Type B pancreatic cell (in vitro differentiated cells): ENCODE data around the gene RGS17. TPM values are rescaled to one million over a fixed set of nuclear protein-coding genes. Genes with fewer than 3 reads are reported as not detected.

Experiments used
- DNase-seq: peaks from one replicate; pipeline ENCODE4 v3.0.0; 2021; ENCODE audit warnings: mixed read lengths; ENCODE audit not compliant: unreplicated experiment; ENCODE audit errors: extremely low spot score
- H3K27ac Mint-ChIP-seq: 2 replicates; pipeline ENCODE4 v1.8.0; 2021; ENCODE audit warnings: mild to moderate bottlenecking, mixed read lengths
- H3K27me3 Mint-ChIP-seq: 2 replicates; pipeline ENCODE4 v1.8.0; 2021; ENCODE audit warnings: mixed read lengths
- H3K36me3 Mint-ChIP-seq: 2 replicates; pipeline ENCODE4 v1.8.0; 2021; ENCODE audit warnings: mixed read lengths
- H3K4me1 Mint-ChIP-seq: one replicate; pipeline ENCODE4 v1.8.0; 2021; ENCODE audit warnings: mixed read lengths; ENCODE audit not compliant: unreplicated experiment
- H3K4me3 Mint-ChIP-seq: 2 replicates; pipeline ENCODE4 v1.8.0; 2021; ENCODE audit warnings: mild to moderate bottlenecking, mixed read lengths
- H3K9me3 Mint-ChIP-seq: 2 replicates; pipeline ENCODE4 v1.8.0; 2021; ENCODE audit warnings: mixed read lengths
- total RNA-seq: library from RNA; stranded (reverse); gene quantifications from 2 replicates; pipeline ENCODE4 v1.2.1, GENCODE V29; 2021; ENCODE audit warnings: low replicate concordance
- TF ChIP-seq, protein P1 (sequence below): fragments of 200-600 bp; sonication (generic); conservative IDR thresholded peaks from 2 replicates; pipeline ENCODE4 v1.5.0; 2021; ENCODE audit warnings: antibody characterized with exemption, mild to moderate bottlenecking

Gene RGS17
- total RNA-seq, 1 donor from 2014 or later = 3.7 TPM

DNA sequence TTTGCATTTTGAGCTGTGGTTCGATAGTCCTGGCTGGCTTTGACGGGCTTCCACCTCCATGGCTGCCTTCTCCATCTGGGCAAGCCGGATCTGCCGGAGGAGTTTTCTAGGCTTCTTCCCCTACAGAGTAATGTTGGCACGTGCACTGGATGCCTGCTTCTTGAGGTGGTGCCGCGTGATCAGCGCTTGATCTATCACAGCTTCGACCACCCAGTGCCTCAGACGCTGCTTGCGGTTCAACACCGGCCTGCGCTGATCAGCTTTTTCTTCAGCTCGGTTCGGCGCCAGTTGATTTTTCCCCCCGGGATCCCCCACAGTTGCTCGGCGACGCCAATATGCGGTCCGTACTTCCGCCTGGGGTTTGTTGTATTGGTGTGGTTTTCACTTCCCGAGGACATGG is 171.7 kb downstream of the RGS17 start:
- no peaks in the 10 kb centered on the region for H3K9me3 Mint-ChIP-seq
- peaks cover 5% of the 10 kb centered on the region for H3K27me3 Mint-ChIP-seq

DNA sequence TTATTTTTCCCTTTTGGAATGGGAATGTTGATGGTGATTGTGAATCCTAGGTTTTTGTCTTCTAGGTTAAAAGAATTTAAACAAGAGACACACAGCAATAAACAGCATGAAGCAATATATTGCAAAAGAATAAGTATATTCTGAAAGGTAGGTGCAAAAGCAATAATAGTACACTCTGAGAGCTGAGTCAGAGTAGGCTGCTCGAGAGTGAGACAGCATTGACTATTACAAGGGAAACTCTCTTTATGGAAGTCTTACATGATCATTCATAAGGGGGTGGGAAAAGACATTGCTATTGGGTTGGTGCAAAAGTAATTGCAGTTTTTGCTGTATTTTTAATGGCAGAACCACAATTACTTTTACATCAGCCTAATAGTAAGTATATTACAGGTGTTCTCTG is 173.3 kb downstream of the RGS17 start:
- Mint-ChIP-seq H3K9me3 (no peaks in the 10 kb centered on the region), H3K4me3 (no peak overlapping the region), H3K27ac (no peak overlapping the region), H3K4me1 (no peaks in the 10 kb centered on the region), H3K27me3 (peaks cover 4% of the 10 kb centered on the region), H3K36me3 (no peaks in the 10 kb centered on the region)
- DNase-seq = no peak
- TF ChIP-seq, protein P1, sequence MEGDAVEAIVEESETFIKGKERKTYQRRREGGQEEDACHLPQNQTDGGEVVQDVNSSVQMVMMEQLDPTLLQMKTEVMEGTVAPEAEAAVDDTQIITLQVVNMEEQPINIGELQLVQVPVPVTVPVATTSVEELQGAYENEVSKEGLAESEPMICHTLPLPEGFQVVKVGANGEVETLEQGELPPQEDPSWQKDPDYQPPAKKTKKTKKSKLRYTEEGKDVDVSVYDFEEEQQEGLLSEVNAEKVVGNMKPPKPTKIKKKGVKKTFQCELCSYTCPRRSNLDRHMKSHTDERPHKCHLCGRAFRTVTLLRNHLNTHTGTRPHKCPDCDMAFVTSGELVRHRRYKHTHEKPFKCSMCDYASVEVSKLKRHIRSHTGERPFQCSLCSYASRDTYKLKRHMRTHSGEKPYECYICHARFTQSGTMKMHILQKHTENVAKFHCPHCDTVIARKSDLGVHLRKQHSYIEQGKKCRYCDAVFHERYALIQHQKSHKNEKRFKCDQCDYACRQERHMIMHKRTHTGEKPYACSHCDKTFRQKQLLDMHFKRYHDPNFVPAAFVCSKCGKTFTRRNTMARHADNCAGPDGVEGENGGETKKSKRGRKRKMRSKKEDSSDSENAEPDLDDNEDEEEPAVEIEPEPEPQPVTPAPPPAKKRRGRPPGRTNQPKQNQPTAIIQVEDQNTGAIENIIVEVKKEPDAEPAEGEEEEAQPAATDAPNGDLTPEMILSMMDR = no peak

More for the DNA sequence above, 171.7 kb downstream of the RGS17 start:
- Mint-ChIP-seq H3K4me3 (no peak overlapping the region), H3K36me3 (no peaks in the 10 kb centered on the region), H3K27ac (no peak overlapping the region), H3K4me1 (no peaks in the 10 kb centered on the region)
- no peak for DNase-seq
- TF ChIP-seq, protein P1 = no peak

Other genes starting within 250 kb of the RGS17 start
- gene FBXO5, start 148.2 kb downstream of the RGS17 start, total RNA-seq = 10.7 and 29.6 TPM in 2 replicates
- gene MTRF1L, start 128.6 kb downstream of the RGS17 start, total RNA-seq = 17.3 and 18.8 TPM in 2 replicates